NT2/D1 (cell line): ENCODE measurements around the gene FAM72C.
"Not testable (repeated sequence)": the region's sequence is repeated elsewhere in the genome, so short reads cannot be mapped to it uniquely, and the experiment has no call there.

Experiments
- DNase-seq: peaks from one replicate; pipeline ENCODE4 v3.0.0-alpha.2; 2011; ENCODE audit warnings: low read depth, low spot score
- H3K27me3 ChIP-seq: 2 replicates; pipeline ENCODE4 v1.6.0; 2011; ENCODE audit warnings: mild to moderate bottlenecking; ENCODE audit not compliant: insufficient read length, insufficient read depth
- H3K36me3 ChIP-seq: 2 replicates; pipeline ENCODE4 v1.6.1; 2011; ENCODE audit warnings: mild to moderate bottlenecking, low read length, mixed read lengths; ENCODE audit not compliant: insufficient read depth, insufficient read length
- H3K4me1 ChIP-seq: 2 replicates; pipeline ENCODE4 v1.5.1; 2011; ENCODE audit not compliant: insufficient read depth, insufficient read length
- H3K4me3 ChIP-seq: 2 replicates; pipeline ENCODE4 v1.5.1; 2011; ENCODE audit warnings: low read depth; ENCODE audit not compliant: insufficient read length
- H3K9ac ChIP-seq: 2 replicates; pipeline ENCODE4 v1.6.0; 2011; ENCODE audit warnings: low read depth; ENCODE audit not compliant: insufficient read length
- H3K9me3 ChIP-seq: 2 replicates; pipeline ENCODE4 v1.5.1; 2011; ENCODE audit warnings: mild to moderate bottlenecking, low read length; ENCODE audit not compliant: insufficient read depth

The FAM72C gene

DNA sequence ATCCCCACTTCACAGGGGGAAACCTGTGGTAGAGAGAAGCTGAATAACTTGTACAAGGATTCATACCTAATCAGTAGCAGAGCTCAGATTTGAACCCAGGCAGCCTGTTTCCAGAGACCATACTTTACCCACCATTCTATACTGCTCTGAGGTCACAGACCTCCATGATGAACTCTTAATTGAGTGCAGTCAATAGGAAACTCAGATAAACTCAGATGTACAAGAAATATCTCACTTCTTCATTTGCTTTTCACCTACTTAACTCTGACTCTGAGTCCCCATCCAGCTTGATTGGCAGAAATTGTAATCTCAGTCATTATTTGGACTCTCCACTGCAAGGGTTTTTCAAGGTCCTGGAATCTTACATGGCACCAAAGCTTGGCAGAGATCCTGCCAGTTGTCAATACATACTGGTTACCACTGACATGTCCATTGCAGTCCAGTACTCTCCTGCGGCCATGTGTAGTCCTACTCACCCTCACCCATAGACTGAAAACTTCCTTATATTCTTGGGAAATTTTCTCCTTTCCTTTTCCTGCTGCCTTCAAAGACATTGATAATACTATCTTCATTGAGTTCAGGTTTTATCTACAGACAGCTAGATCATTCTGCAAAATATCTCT, 29.4 kb downstream of the FAM72C start:
- not testable (repeated sequence) for DNase-seq, H3K27me3 ChIP-seq, H3K4me1 ChIP-seq, H3K9me3 ChIP-seq, H3K4me3 ChIP-seq, H3K9ac ChIP-seq, H3K36me3 ChIP-seq

DNA sequence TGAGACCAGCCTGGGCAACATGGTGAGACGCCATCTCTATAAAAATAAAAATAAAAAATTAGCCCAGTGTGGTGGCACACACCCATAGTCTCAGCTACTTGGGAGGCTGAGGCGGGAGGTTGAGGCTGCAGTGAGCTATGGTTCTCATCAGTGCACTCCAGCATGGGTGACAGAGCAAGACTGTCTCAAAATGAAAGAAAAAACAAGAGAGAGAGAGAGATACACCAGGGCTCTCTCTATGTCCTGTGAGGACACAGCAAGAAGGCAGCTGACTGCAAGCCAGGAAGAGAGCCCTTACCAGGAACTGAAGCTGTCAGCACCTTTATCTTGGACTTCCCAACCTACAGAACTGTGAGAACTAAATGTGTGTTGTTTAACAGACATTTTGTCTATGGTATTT, 32.1 kb downstream of the FAM72C start:
- H3K4me3 ChIP-seq, H3K27me3 ChIP-seq, DNase-seq, H3K9me3 ChIP-seq, H3K9ac ChIP-seq, H3K4me1 ChIP-seq, H3K36me3 ChIP-seq: not testable (repeated sequence)

DNA sequence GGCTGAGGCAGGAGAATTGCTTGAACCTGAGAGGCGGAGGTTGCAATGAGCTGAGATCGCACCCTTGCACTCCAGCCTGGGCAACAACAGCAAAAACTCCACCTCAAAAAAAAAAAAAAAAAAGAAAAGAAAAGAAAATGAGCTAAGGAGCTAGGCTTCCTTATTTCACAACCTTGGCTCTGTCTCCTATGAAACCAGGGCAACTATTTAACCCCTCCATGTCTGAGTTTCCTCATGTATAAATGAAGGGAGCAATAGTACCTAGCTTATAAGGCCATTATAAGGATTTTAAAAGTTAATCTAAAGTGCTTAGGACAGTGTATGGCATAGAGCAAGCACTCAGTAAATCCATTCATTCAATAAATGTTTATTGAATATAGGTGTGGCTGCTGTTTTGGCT, 32.9 kb downstream of the FAM72C start:
- not testable (repeated sequence) for DNase-seq, H3K4me1 ChIP-seq, H3K4me3 ChIP-seq

DNA sequence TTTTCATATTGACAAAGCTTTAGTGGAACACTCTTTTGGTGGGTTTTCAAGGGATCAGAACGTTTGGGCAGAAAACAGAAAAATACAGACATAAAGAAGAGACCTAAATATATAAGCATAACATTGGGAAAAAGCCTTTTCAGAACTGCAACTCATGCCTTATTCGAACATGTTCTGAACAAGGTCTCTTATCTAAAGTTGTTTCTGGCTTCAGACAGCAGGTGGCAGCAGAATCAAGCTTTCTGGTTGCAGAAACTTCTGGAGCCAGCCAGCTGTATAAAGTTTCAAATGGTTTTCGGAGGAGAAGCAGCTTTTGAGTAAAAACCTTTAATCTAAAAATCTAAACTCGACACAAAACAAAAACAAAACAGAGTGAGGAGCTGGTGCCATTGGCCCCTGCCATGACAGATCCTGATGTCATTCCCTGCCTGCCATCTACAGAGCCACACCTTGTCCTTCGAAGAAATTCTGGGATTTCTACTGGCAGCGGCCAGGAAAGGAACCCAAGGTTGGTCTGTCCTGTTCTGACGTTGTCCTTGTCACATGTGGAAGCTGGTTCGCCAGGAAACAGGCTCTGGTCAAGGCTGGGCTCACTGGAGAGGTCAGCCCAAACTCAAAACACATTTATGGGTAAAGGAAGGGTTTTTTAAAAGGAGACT, 35.2 kb downstream of the FAM72C start:
- not testable (repeated sequence) for H3K9me3 ChIP-seq, H3K9ac ChIP-seq, H3K27me3 ChIP-seq, DNase-seq, H3K4me3 ChIP-seq, H3K4me1 ChIP-seq, H3K36me3 ChIP-seq

More for the DNA sequence above, 32.9 kb downstream of the FAM72C start:
- H3K9me3 ChIP-seq, H3K36me3 ChIP-seq, H3K9ac ChIP-seq, H3K27me3 ChIP-seq: not testable (repeated sequence)

GRCh38 chr1:143919127-143919526, 52.7 kb downstream of the FAM72C start:
- not testable (repeated sequence) for H3K9me3 ChIP-seq, H3K9ac ChIP-seq, H3K27me3 ChIP-seq, H3K4me1 ChIP-seq, DNase-seq, H3K36me3 ChIP-seq, H3K4me3 ChIP-seq

GRCh38 chr1:143918552-143918951, 53.2 kb downstream of the FAM72C start:
- H3K36me3 ChIP-seq, H3K4me1 ChIP-seq, H3K27me3 ChIP-seq, H3K4me3 ChIP-seq, H3K9me3 ChIP-seq, DNase-seq, H3K9ac ChIP-seq: not testable (repeated sequence)

DNA sequence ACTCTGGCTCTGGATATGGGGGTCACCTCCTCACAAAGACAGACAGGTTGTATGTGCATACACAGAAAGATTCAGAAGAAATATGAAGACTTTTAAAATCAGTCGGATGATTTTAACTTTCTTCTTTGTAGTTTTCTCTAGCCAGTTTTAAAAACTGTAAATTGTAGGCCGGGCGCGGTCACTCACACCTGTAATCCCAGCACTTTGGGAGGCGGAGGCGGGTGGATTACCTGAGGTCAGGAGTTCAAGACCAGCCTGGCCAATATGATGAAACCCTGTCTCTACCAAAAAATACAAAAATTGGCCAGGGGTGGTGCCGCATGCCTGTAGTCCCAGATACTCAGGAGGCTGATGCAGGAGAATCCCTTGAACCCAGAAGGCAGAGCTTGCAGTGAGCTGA, 58.1 kb downstream of the FAM72C start:
- not testable (repeated sequence) for H3K4me1 ChIP-seq, H3K4me3 ChIP-seq, H3K9ac ChIP-seq, H3K36me3 ChIP-seq, H3K27me3 ChIP-seq, DNase-seq, H3K9me3 ChIP-seq
